ENCODE data around the gene CRTAP. TPM values are rescaled to one million over a fixed set of nuclear protein-coding genes. Genes with fewer than 3 reads are reported as not detected.
A peak's percentile ranks its signal among the peaks of the same experiment; 100 is the strongest.
"Not testable (repeated sequence)": the region's sequence is repeated elsewhere in the genome, so short reads cannot be mapped to it uniquely, and the experiment has no call there.

Gene CRTAP
- total RNA-seq, 1 donor from 2014 or later: 276 TPM

DNA sequence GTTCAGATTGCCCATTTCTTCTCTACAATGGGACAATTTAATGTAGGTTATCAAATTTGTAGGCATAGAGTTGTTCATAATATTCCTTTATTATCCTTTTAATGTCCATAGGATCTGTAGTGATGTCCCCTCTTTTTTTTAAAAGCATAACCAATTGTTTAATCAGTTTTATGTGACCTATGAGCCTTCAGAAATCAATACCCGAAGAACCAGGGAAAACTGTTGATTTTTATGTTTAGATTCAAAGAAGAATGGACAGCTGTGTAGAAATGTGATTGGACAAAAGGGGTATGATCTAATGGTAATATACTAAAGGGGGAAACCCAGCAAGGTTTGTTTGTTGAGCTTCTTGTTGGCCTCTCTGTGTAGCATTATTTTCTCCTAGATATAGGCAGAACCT lies 65.3 kb downstream of the CRTAP start:
- TF ChIP-seq, protein P1, sequence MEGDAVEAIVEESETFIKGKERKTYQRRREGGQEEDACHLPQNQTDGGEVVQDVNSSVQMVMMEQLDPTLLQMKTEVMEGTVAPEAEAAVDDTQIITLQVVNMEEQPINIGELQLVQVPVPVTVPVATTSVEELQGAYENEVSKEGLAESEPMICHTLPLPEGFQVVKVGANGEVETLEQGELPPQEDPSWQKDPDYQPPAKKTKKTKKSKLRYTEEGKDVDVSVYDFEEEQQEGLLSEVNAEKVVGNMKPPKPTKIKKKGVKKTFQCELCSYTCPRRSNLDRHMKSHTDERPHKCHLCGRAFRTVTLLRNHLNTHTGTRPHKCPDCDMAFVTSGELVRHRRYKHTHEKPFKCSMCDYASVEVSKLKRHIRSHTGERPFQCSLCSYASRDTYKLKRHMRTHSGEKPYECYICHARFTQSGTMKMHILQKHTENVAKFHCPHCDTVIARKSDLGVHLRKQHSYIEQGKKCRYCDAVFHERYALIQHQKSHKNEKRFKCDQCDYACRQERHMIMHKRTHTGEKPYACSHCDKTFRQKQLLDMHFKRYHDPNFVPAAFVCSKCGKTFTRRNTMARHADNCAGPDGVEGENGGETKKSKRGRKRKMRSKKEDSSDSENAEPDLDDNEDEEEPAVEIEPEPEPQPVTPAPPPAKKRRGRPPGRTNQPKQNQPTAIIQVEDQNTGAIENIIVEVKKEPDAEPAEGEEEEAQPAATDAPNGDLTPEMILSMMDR (IDR thresholded peaks at IDR 0.05): no peak
- H3K4me1 Mint-ChIP-seq (ENCODE audit: low read depth): peaks cover 7% of the 10 kb centered on the region
- H3K36me3 Mint-ChIP-seq (ENCODE audit: low read depth): peaks cover 11% of the 10 kb centered on the region
- no peak for DNase-seq (ENCODE audit: low spot score)
- no peak overlapping the region for H3K4me3 Mint-ChIP-seq (ENCODE audit: unreplicated experiment)
- H3K27ac Mint-ChIP-seq (ENCODE audit: unreplicated experiment): no peak overlapping the region
- no peaks in the 10 kb centered on the region for H3K27me3 Mint-ChIP-seq (ENCODE audit: low read depth)
- peaks cover 28% of the 10 kb centered on the region for H3K9me3 Mint-ChIP-seq (ENCODE audit: low read depth)

DNA sequence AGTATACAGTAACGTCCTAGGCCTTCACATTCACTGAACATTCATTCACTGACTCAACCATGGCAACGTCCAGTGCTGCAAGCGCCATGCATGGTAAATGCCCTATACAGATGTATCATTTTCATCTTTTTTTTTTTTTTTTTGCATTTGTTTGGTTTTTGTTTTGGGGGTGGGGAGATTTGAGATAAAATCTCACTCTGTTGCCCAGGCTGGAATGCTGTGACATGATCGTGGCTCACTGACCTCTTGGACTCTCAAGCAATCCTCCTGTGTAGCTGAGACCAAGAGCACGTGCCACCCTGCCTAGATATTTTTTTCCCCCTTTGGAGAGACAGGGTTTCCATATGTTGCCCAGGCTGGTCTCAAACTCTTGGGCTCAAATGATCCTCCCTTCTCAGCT lies 67.4 kb downstream of the CRTAP start:
- DNase-seq (ENCODE audit: low spot score): no peak
- H3K27ac Mint-ChIP-seq (ENCODE audit: unreplicated experiment): no peak overlapping the region
- no peak overlapping the region for H3K4me3 Mint-ChIP-seq (ENCODE audit: unreplicated experiment)
- H3K27me3 Mint-ChIP-seq (ENCODE audit: low read depth): no peaks in the 10 kb centered on the region
- peaks cover 9% of the 10 kb centered on the region for H3K36me3 Mint-ChIP-seq (ENCODE audit: low read depth)
- peaks cover 28% of the 10 kb centered on the region for H3K9me3 Mint-ChIP-seq (ENCODE audit: low read depth)
- peaks cover 16% of the 10 kb centered on the region for H3K4me1 Mint-ChIP-seq (ENCODE audit: low read depth)
- TF ChIP-seq, protein P1 (IDR thresholded peaks at IDR 0.05): no peak

DNA sequence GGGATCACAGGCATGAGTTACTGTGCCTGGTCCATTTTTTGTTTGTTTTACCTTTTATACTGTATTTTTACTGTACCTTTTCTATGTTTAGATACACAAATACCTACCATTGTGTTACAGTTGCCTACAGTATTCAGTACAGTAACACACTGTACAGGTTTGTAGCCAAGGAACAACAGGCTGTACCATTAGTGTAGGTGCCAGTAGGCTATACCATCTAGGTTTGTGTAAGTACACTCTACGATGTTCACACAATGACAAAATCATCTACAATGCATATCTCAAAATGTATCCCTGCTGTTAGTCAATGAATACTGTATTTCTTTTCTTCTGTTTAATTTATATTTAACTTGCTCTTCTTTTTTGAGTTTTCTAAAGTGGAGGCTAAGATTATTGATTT lies 67.8 kb downstream of the CRTAP start:
- peaks cover 19% of the 10 kb centered on the region for H3K4me1 Mint-ChIP-seq (ENCODE audit: low read depth)

DNA sequence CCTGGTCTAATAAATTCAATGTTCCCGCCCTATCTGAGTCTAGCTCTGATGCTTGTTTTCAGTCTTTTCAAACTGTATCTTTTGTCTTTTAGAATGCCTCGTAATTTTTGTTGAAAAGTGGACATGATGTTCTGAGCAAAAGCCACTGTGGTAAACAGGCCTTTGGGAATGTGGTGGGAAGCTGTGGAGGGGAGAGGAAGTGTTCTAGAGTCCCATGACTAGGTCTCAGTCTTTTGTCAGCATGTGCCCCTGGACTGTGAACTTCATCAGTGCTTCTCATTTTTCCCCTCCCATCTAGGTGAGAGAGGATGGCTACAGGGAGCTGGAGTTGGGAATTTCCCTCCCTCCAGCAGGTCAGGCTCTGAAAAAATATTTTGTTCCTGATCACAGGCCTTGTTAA lies 71.0 kb downstream of the CRTAP start:
- no peaks in the 10 kb centered on the region for H3K27me3 Mint-ChIP-seq (ENCODE audit: low read depth)
- peaks cover 16% of the 10 kb centered on the region for H3K9me3 Mint-ChIP-seq (ENCODE audit: low read depth)
- no peak overlapping the region for H3K4me3 Mint-ChIP-seq (ENCODE audit: unreplicated experiment)
- TF ChIP-seq, protein P1 (IDR thresholded peaks at IDR 0.05): no peak
- no peak for DNase-seq (ENCODE audit: low spot score)
- H3K4me1 Mint-ChIP-seq (ENCODE audit: low read depth): peaks cover 33% of the 10 kb centered on the region
- peaks cover 7% of the 10 kb centered on the region for H3K36me3 Mint-ChIP-seq (ENCODE audit: low read depth)
- no peak overlapping the region for H3K27ac Mint-ChIP-seq (ENCODE audit: unreplicated experiment)

More for the DNA sequence above, 67.8 kb downstream of the CRTAP start:
- not testable (repeated sequence) for H3K27ac Mint-ChIP-seq (ENCODE audit: unreplicated experiment); DNase-seq (ENCODE audit: low spot score); H3K4me3 Mint-ChIP-seq (ENCODE audit: unreplicated experiment); H3K27me3 Mint-ChIP-seq (ENCODE audit: low read depth)
- Mint-ChIP-seq H3K9me3 (ENCODE audit: low read depth) (peaks cover 28% of the 10 kb centered on the region), H3K36me3 (ENCODE audit: low read depth) (peaks cover 10% of the 10 kb centered on the region)

DNA sequence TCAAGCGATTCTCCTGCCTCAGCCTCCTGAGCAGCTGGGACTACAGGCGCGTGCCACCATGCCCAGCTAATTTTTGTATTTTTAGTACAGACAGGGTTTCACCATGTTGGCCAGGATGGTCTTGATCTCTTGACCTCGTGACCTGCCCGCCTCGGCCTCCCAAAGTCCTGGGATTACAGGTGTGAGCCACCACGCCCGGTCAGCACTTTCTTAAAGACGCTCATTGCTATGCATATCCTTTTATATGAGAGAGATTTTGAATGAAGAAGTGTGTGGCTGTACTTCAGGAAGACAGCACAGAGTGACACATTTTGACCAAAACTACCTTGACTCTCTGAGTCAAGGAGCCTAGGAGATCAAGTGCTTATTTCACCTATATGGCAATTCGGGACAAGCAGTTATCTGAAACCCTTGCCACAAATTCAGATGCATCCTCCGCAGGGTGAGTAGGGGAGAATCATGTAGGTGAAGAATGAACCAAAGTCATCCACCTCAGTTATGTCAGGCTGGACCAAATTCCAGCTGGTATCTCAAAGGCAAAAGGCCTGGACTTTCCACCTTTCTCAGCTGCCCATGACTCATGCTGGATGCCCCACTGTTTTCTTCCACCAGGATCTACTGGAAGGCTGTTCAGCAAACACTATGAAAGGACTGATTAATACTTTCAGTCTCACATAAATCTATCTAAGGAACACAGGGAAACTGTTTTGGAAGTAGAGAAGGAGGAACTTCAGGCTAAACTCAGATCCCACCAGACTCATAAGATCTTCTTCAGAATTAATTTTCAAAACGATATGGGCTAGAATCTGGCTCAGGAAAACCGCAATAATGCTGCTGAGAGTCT lies 72.9 kb downstream of the CRTAP start:
- H3K4me3 Mint-ChIP-seq (ENCODE audit: unreplicated experiment): no peak overlapping the region

More for the DNA sequence above, 72.9 kb downstream of the CRTAP start:
- Mint-ChIP-seq H3K4me1 (ENCODE audit: low read depth) (peaks cover 29% of the 10 kb centered on the region), H3K36me3 (ENCODE audit: low read depth) (peaks cover 7% of the 10 kb centered on the region), H3K27me3 (ENCODE audit: low read depth) (no peaks in the 10 kb centered on the region), H3K9me3 (ENCODE audit: low read depth) (peaks cover 16% of the 10 kb centered on the region), H3K27ac (ENCODE audit: unreplicated experiment) (peak overlapping the region; percentile 60)
- no peak for DNase-seq (ENCODE audit: low spot score)
- TF ChIP-seq, protein P1 (IDR thresholded peaks at IDR 0.05): no peak

Measured in chondrocyte (in vitro differentiated cells).